Stimulated activated naive CD8-positive, alpha-beta T cell treated with anti-CD3 and anti-CD28 coated beads, Interleukin-15, Interleukin-2, amounts not matched to agents 100 U/mL and 50 U/mL, for 24 hours (primary cell): ENCODE results near the gene ANKRD26.
"Not testable (repeated sequence)": the region's sequence is repeated elsewhere in the genome, so short reads cannot be mapped to it uniquely, and the experiment has no call there.

Source experiments
- ATAC-seq: fragments of 150-1000 bp; cut with Tn5 transposase; one replicate; pipeline ENCODE4 v1.10.0; 2021
- DNase-seq: peaks from one replicate; pipeline ENCODE4 v3.0.0; 2021

The ANKRD26 gene

GRCh38 chr10:27099916-27100812 is at the start of gene ANKRD26:
Gene ANKRD26, minus strand, starts transcription at chr10:27100494. Its CDS starts 168 bp downstream, at chr10:27100326.
- ATAC-seq = peak; percentile 58
- peak; percentile 97 for DNase-seq

DNA sequence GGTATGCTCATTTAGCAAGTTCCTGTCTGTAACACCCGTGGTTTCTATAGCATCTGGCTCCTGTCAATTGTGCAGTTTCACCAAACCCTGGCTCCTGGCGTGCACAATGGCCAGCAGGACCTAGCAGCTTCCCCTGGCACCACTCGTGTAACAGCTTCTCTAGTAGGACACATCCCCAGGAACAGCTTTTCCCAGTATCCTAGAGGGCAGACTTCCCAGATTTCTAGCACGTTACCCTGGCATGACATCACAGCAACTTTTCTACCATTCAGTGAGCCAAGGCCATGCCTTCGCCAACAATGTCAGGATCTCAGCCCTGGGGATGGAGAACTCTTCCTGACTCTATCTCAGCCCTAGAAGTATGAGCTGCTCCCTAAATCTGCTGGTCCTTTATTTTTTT is 47.4 kb upstream of the ANKRD26 start:
- ATAC-seq (no peak), DNase-seq (no peak)

DNA sequence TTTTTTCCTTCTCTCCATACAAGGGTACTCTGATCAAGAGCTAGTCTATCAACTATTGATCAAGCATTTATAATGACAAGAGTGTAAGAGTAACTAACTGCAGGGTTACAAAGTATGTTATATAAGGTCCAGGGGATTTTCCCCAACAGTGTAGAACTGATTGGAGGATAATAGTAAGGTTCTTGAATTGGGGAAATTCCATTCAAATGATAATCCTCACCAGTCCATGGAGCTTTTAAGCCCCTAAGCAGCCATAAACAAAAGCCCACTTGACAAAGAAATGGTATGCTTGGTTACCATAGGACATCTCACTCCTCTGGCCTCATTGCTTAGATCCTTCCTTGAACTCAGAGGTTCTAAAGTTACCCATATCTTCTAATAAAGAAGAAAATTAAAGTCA is 45.6 kb upstream of the ANKRD26 start:
- DNase-seq (no peak), ATAC-seq (no peak)

DNA sequence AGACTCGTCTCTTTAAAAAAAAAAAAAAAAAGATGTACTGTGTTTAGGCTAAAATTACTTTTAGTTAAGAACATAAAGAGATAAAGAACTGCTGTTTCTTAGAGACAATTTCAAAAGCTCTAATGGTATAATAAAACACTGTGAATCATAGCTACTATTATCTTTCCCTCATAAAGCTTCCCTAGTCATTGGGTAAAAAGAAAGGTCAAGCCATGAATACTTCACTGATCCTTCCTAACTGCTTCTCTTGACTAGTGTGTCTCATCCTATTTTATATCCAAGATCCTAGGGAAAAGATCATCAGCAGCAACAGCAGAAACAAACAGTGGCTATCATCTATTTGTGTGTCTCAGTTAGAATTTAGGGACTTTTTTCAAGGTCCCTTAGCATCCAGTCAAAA is 43.4 kb upstream of the ANKRD26 start:
- DNase-seq (no peak), ATAC-seq (no peak)

DNA sequence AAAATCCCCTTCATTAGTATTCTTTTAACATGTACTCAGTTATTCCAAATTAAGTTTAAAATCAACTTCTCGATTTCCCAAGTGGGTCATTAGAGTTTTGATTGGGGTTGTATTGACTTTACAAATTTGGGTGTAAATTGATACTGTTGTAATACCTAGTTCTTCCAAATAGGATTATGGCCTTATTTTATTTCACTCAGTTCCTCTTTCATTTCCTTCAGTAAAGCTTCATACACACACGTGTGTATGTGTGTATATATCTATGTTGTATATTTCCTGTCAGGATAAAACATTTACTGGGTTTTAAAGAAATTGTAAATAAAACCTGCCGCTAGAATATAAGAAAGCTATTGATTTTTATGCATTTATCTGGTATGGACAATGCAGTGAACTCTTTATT is 38.0 kb upstream of the ANKRD26 start:
- DNase-seq = no peak
- no peak for ATAC-seq

GRCh38 chr10:27134371-27134770 is 34.1 kb upstream of the ANKRD26 start:
- ATAC-seq (no peak), DNase-seq (no peak)

DNA sequence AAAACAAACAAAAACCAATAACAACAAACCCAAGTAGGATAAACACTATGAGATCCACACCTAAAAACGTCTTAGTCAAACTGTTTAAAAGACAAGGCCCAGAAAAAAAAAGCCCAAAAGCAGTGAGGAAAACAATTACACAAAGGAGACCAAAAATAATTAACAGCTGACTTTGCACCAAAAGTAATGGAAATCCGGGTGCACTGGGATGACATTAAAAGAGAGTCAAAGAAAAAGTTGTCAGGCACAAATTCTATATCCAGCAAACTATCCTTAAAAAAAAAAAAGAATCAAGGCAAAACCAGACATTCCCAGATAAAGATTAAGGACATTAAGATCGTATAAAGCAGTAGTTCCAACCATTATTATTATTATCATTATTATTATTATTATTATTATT is 7.9 kb upstream of the ANKRD26 start:
- DNase-seq (no peak), ATAC-seq (no peak)

DNA sequence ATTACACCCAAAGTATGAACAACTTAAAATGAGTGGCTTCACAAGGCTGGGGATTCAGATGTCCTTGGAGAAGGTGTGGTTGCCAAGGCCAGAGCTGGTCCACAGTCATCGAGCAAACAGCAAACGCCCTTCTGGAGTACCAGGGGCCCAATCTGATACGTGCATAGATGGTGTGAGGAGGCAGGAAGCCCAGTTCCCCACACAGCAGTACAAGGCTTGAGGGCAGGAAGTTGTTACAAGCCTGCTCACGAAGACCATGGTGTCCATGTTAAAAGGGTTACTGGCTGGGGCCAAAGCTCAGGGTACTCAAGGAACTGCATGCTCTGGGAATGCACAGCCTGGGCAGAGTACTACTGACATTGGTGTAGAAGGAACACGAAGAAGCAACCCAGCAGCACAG is 4.6 kb upstream of the ANKRD26 start:
- DNase-seq (peak; percentile 12), ATAC-seq (no peak)

GRCh38 chr10:27100813-27101347 is 586 bp upstream of the ANKRD26 start:
- peak; percentile 17 for ATAC-seq
- peak; percentile 34 for DNase-seq

- DNase-seq (no peak), ATAC-seq (no peak)
These were observed 846 bp downstream of the ANKRD26 start for GRCh38 chr10:27099448-27099847.

GRCh38 chr10:27088119-27089044 is 11.9 kb downstream of the ANKRD26 start:
- ATAC-seq = no peak
- DNase-seq = no peak

DNA sequence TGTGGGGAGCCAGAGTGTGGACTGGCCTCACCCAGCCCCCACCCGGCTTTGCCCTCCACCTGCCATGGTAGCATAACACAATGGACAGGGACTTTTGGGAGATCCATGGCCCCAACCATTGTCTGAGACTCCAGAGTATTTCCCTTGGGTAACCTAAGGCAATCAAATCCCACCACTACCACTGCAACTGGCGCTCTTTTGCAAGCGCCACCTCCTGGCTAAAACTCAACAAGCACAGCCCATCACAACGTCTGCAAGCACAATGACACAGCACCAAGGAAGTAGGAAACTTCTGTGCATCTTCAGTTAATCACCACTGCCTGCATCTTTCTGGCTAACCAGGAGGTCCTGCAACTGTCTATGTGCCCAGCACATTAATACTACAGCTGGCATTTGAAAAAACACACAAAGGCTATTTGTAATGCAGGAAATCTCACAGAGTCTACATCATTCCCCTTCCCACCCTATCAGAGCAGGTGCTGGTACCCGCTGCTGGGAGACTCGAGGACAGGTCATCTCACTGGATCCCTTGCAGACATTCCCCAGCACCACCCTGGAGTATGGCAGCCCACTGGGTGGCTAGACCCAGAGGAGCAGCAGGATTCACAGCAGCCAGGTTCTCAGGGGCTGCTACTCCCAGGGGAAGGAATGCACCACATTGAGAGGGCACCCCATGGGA is 27.7 kb downstream of the ANKRD26 start:
- ATAC-seq = no peak
- no peak for DNase-seq

DNA sequence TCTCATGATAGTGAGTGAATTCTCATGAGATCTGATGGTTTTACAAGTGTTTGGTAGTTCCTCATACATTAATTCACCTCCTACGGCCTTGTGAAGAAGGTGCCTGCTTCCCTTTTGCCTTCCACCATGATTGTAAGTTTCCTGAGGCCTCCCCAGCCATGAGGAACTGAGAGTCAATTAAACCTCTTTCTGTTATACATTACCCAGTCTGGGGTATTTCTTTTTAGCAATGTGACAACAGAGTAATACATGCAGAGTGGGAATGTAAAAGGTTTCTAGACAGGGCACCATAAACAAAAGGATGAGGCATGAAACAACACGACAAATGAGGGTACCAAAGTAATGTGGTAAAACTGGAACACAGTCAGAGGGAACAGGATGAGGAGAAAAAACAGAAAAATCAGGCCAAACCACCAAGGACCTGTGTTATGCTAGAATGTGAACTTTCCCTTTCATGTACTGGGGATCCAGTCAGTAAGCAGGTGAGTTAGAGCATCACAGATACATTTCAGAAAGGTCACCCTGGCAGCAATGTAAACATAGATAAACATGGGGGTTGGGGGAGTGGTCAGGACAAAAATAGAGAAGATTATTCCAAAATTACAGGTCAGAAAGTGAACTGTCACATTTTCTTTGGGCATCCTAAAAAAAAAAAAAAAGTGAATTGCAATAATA is 31.9 kb downstream of the ANKRD26 start:
- ATAC-seq (no peak), DNase-seq (no peak)

DNA sequence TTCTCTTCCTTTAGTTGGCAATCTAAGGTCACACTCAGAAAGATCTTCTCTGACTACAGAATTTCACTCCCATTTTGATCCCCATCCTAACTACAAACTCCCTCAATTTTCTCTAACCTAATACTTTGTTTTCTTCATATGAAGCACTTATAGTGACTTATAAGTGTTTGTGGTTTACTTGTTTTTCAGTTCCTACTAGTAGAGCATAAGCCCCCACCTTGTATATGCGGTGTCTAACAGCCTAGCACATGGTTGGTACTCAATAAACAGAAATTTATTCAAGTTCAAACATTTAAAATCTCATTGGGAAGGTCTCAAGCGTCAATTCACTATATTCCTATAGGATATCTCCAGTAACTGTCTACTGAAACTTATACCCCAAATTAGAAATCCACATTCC is 35.2 kb downstream of the ANKRD26 start:
- DNase-seq (no peak), ATAC-seq (no peak)

GRCh38 chr10:27052656-27053055 is 47.6 kb downstream of the ANKRD26 start:
- no peak for ATAC-seq
- no peak for DNase-seq

- DNase-seq, ATAC-seq: not testable (repeated sequence)
These were observed 55.0 kb downstream of the ANKRD26 start for GRCh38 chr10:27045247-27045646.

GRCh38 chr10:27041196-27041595 is 59.1 kb downstream of the ANKRD26 start:
- no peak for ATAC-seq
- no peak for DNase-seq

DNA sequence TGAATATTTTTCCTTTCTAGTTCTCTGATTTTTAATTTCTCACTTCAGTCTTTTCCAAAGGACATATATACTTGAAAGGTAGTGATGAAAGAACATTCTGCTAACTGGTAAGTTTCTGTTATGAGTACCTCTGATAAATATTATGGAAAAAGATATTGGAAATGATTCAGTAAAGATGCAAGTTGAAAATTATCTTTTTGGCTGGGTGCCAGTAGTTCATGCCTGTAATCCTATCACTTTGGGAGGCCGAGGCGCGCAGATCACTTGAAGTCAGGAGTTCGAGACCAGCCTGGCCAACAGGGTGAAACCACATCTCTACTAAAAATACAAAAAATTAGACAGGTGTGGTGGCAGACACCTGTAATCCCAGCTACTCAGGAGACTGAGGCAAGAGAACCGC is 62.1 kb downstream of the ANKRD26 start:
- DNase-seq (no peak), ATAC-seq (no peak)

- DNase-seq (no peak), ATAC-seq (no peak)
These were observed 65.1 kb downstream of the ANKRD26 start for GRCh38 chr10:27035163-27035562.

GRCh38 chr10:27030060-27030459 is 70.2 kb downstream of the ANKRD26 start:
- ATAC-seq (no peak), DNase-seq (no peak)

GRCh38 chr10:27022048-27022447 is 78.2 kb downstream of the ANKRD26 start:
- no peak for ATAC-seq

GRCh38 chr10:27020243-27020642 is 80.1 kb downstream of the ANKRD26 start:
- ATAC-seq (no peak), DNase-seq (no peak)

More at GRCh38 chr10:27022048-27022447, 78.2 kb downstream of the ANKRD26 start:
- no peak for DNase-seq
